Endometrial microvascular endothelial cells (primary cell): ENCODE data around the gene ZBTB7C. TPM values are rescaled to one million over a fixed set of nuclear protein-coding genes. Genes with fewer than 3 reads are reported as not detected.

Experiments
- in situ Hi-C: cut with HindIII; loops from 2 replicates; pipeline ENCODE4 v1.10.0; 2017; ENCODE audit warnings: low sequenced_read_pairs, low pct_unique_long_range_greater_than_20kb; ENCODE audit errors: inconsistent ontology term
- total RNA-seq: library from RNA; depleted of rRNA; stranded (reverse); fragments of >200 nt; gene quantifications from one replicate; pipeline ENCODE4 v1.2.3, GENCODE V29; 2015; ENCODE audit errors: inconsistent ontology term

The ZBTB7C gene
- total RNA-seq, 1 donor from 2014 or later: not detected

GRCh38 chr18:47996091-47996541, 413.1 kb downstream of the ZBTB7C start:
- in situ Hi-C loops: no loop called here

- in situ Hi-C loops: no loop called here
These were observed 413.5 kb downstream of the ZBTB7C start for GRCh38 chr18:47995654-47996053.

- in situ Hi-C loops: no loop called here
These were observed 415.8 kb downstream of the ZBTB7C start for GRCh38 chr18:47993409-47993808.

DNA sequence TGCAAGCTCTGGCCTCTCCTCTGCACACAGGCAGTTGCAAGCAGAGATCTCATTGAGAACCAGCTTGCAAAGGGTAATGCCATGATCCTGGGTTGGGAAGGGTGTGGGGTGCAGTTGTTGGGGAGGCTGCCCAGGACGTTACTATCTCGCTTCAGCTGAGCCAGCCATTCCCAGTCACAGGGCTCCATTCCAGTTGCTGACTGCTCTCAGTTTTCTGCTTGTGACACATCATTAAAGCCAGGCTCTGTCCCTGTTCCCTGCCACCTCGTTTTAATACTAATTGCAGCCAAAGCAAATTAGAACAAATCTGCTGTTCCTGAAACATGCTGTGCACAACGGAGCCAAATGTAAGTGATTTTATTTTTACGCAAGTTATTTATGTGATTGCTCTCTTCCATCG, 416.2 kb downstream of the ZBTB7C start:
- in situ Hi-C loops: no loop called here

DNA sequence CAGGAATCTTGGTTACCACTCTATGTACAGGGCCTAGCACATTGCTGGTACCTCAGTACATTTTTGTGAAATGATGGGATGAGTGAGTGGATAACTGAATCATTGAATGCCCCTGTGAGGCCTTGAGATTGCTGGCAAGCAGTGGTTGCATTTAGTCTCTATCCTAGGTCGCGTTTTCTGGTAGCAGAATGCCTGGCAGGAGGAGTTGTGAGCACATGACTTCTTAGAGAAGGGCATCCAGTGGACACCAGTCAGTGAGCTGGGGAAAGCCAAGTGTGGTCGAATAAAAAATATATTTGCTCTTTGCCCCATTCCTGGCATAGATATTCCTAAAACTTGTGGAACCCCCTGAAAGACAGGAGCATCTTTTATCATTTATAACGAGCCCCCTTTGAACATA, 416.9 kb downstream of the ZBTB7C start:
- in situ Hi-C loops: no loop called here

- in situ Hi-C loops: no loop called here
These were observed 418.2 kb downstream of the ZBTB7C start for GRCh38 chr18:47990981-47991380.

DNA sequence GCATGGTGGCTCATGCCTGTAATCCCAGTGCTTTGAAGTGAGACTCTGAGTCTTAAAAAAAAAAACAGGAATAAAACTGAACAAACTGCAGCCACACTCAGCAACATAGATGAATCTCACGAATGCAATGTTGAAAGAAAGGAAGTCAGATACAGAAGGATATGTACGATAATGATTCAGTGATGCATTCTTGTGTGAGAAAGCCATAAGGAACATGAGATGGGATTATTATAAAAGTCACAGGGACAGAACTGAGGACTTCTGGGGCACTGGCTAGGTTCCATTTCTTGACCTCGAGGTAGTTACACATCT, 421.8 kb downstream of the ZBTB7C start:
- in situ Hi-C loops: no loop called here

DNA sequence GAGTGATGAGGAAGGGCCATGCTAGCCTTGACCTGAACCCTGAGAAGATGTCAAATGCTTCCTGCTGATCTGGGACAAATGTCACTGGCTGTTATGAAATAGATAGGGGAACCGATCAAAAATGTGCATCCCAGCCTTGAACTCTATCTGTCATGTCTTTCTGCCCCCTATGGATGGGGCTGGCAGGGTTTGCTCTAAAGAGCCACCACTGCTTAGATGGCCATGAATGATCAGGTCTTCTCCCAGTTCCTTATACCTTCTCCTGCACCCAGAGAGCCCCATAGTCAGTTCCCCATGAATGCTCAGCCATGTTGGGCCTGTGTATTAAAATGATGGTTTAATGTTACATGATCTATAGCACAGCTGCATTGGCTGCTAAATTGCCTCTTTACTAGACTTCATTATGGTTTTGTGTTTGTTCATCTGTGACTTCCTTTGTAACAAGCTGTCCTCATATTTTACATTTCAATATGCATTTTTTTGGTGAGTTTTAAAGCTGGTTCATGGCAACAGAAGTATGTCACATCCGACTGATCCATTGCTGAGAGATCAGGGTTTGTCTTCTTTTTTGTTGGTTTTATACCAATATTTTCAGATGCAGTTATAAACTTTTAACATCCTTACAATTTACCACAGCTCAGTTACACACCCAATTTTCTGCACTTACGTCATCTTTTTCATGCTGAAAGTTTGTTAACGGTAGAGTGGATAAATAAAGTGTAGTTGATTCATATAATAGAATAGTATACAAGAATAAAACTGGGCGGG, 422.4 kb downstream of the ZBTB7C start:
- in situ Hi-C loops: no loop called here

DNA sequence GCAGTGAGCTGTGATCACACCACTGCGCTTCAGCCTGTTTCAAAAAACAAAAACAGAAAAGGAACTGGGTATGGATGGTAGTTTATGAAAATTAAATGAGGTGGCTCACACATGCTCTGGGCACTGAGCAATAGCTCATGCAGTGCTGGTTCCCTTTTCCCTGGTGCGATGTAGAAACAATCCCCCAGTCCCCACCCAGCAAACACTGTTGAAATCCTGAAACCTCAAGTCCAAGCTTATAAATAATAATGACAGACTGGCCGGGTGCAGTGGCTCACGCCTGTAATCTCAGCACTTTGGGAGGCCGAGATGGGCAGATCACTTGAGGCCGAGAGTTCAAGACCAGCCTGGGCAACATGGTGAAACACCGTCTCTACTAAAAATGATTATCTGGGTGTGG, 423.3 kb downstream of the ZBTB7C start:
- in situ Hi-C loops: no loop called here

- in situ Hi-C loops: no loop called here
These were observed 424.2 kb downstream of the ZBTB7C start for GRCh38 chr18:47984991-47985390.

- in situ Hi-C loops: no loop called here
These were observed 425.2 kb downstream of the ZBTB7C start for GRCh38 chr18:47983946-47984345.

DNA sequence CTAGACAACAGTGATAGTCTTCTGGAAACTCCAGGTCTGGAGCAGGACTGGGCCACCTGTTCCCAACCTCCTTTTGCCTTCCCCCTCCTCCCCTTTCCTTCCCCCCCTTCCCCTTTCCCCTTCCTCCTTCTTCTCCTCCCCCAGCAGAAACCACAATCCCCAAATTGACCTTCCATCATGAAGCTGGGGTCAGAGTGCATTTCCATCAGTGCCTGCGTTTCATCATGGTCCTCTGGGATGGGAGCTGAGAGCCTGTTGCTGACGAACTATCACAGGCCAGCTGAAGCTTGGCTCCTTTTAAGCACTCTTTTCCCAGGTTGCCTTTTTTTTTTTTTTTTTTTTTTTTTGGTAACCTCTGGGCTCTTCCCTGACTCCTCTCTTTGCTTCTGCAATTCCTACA, 426.1 kb downstream of the ZBTB7C start:
- in situ Hi-C loops: no loop called here

GRCh38 chr18:47981830-47982229, 427.4 kb downstream of the ZBTB7C start:
- in situ Hi-C loops: no loop called here

GRCh38 chr18:47981320-47981719, 427.9 kb downstream of the ZBTB7C start:
- in situ Hi-C loops: no loop called here

DNA sequence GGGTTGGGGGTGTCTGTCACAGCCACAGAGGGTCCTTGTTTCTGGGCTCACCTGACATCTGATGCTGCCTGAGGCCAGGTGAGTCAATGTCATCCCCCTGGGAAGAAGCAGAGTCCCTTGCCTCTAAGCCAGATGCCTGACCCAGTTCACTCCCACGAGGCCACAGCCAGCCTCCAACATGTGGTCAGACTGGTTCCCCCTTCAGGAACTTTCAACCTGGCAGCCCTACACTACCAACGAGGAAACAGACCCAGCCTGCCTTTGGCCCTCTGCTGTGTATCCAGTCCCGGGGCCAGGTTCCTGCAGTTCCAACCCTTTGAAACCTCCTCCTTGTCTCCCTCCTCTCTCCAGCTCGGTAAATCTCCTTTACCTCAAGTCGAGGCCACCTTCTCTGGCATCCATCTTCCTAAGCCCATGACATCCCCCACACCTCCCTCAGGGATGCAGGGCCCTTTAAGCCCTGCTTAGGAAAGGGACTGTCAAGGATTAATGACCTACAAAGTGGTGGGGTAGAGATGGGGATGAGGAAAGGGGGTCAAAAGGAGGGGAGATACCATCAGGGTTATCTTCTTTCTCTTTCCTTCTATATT, 429.5 kb downstream of the ZBTB7C start:
- in situ Hi-C loops: no loop called here

GRCh38 chr18:47978603-47979002, 430.6 kb downstream of the ZBTB7C start:
- in situ Hi-C loops: no loop called here

DNA sequence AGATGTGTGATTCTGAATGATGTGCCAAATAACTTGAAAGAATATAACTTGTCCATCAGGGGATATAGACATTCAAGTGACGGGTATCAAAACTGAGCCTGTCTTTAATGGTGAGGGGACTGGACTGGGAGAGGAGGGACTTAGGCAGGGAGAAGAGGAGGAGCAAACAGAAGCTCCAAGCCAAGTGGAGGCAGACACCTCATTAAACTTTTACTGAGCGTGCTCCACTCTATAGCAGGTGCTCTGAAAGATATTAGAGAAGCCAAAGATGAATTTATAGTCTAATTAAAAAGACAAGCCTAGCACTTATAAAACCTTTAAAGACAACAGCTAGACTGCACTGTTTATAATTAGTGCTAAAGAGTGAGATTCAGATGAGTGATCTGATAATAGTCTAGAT, 431.0 kb downstream of the ZBTB7C start:
- in situ Hi-C loops: no loop called here
